PFSK-1 (cell line): ENCODE measurements around the gene SIRT6.

Source experiments
- POLR2AphosphoS5 ChIP-seq: IDR thresholded peaks from 2 replicates; pipeline ENCODE4 v1.6.1; 2012; ENCODE audit warnings: low read depth, mild to moderate bottlenecking, control low read depth, low read length, moderate library complexity
- REST ChIP-seq, 2 experiments: IDR thresholded peaks; 2 replicates each; pipeline versions ENCODE4 v1.6.1 to v1.8.0; 2011 to 2012; ENCODE audit warnings: low read depth in 2 of 2, low read length in 2 of 2, control low read depth in 1 of 2, inconsistent platforms in 1 of 2, mild to moderate bottlenecking in 1 of 2, moderate library complexity in 1 of 2; ENCODE audit not compliant: insufficient read depth in 1 of 2

DNA sequence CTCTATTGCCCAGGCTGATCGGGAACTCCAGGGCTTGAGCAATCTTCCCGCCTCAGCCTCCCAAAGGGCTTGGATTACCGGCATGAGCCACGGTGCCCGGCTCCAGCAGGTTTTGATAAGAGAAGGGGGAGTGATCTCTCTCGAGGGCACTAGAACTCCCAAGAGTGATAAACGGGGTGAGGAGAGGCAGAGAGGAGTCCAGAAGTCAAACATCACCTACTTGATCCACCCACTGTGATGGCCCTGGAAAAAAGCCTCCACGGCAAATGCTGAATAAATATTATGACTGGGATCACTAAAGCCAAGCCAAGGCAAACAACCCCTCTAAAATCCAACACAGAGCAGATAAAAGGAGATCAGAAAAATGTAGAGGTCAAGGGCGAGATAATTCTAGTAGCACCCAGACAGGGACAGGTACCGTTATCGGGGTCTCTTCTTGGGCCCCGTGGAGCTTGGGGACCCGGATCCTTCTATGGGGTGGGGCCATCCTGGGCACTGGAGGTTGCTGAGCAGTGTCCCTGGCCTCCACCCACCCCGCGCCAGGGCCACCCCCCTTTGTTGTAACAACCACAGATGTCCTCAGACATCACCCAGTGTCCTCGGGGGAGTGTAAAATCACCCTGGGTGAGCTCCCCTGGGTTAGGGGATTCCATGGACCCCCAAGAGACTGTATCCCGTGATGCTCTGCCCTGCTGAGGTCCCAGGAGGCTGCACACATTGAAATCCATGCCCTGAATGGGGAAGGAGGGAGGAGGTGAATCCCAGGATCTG is 32.7 kb downstream of the SIRT6 start:
- no peak for TF ChIP-seq REST (IDR thresholded peaks at IDR 0.05; ENCODE audit: insufficient read depth in 1 of 2, low read depth in 2 of 2, low read length in 2 of 2)
- TF ChIP-seq POLR2AphosphoS5: no peak
